BE2C (cell line): Measurements from ENCODE around the gene ATP5PB. TPM values are rescaled to one million over a fixed set of nuclear protein-coding genes. Genes with fewer than 3 reads are reported as not detected.

ENCODE experiments used
- DNase-seq: peaks from one replicate; pipeline ENCODE4 v3.0.0-alpha.2; 2020
- H3K27me3 ChIP-seq: fragments of 250-450 bp; sonication (Bioruptor Pico); 2 replicates; pipeline ENCODE4 v1.5.1; 2020; ENCODE audit warnings: mild to moderate bottlenecking
- H3K36me3 ChIP-seq: fragments of 250-450 bp; sonication (Bioruptor Pico); 2 replicates; pipeline ENCODE4 v1.5.1; 2020; ENCODE audit warnings: mild to moderate bottlenecking
- H3K4me1 ChIP-seq: fragments of 250-450 bp; sonication (Bioruptor Pico); 2 replicates; pipeline ENCODE4 v1.5.1; 2020
- H3K4me3 ChIP-seq: 2 replicates; pipeline ENCODE4 v1.5.1; 2011; ENCODE audit warnings: low read depth, low read length
- H3K9me3 ChIP-seq: fragments of 250-450 bp; sonication (Bioruptor Pico); 2 replicates; pipeline ENCODE4 v1.5.1; 2020
- CTCF ChIP-seq: IDR thresholded peaks from 2 replicates; pipeline ENCODE4 v1.5.1; 2012; ENCODE audit warnings: mild to moderate bottlenecking, low read depth, low read length
- polyA plus RNA-seq: library from polyadenylated mRNA; unstranded; fragments of >200 nt; gene quantifications from one replicate; pipeline ENCODE4 v1.2.1, GENCODE V29; 2012; ENCODE audit warnings: low read depth, missing spikeins; ENCODE audit not compliant: insufficient read length, insufficient read depth

ATP5PB gene
- polyA plus RNA-seq = 558 TPM

GRCh38 chr1:111448918-111449702 is at the start of gene ATP5PB, which contains the start of gene WDR77:
TSS of gene ATP5PB (plus strand) at chr1:111449464. CDS start at chr1:111449542, 78 bp downstream.
TSS of gene WDR77 (minus strand) at chr1:111449256. CDS start at chr1:111449169, 87 bp downstream.
- peak within 1 kb of the TSS; percentile 98 for H3K4me3 ChIP-seq
- no peaks in the 10 kb centered on the region for H3K9me3 ChIP-seq
- peak; percentile 95 for DNase-seq
- H3K27me3 ChIP-seq = no peaks in the 10 kb centered on the region
- no peak for TF ChIP-seq CTCF
- peaks cover 51% of the 10 kb centered on the region for H3K36me3 ChIP-seq
- H3K4me1 ChIP-seq = peaks cover 8% of the 10 kb centered on the region

DNA sequence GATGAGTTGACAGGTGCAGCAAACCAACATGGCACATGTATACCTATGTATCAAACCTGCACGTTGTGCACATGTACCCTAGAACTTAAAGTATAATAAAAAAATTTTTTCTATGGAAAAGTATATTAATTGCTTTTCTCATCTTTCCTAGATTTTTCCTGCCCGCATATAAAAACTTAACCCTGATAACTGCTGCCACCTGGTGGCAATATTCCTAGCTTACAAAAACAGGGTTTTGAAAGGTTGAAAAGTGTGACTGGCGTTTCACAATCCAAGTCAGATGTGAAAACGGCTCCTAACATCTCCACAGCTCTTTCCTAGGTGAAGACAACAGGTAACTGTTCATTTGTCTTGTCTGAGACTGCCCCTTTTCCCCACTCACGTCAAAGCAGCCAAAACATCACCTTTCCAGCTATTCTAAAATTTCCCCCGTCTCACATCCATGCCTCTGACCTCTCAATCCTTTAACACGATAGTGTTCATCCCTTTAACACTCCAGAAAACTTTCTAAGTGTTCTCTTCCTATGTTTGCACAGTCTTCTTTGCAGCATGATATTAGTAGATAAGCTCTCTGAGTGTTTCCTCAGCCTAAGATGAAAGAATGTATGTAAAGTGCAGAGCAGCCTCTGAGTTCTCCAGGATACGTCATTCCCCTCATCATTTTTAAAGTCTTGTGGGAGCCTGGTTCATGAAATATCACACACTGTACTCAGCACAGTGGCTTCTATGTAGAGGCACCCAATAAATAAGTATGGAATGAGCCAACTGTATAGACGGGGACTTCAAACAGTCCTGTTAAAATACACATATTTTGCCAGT is 49.3 kb upstream of the ATP5PB start:
- Histone ChIP-seq H3K9me3 (no peaks in the 10 kb centered on the region), H3K4me1 (no peaks in the 10 kb centered on the region), H3K36me3 (no peaks in the 10 kb centered on the region), H3K4me3 (no peak overlapping the region), H3K27me3 (peaks cover 46% of the 10 kb centered on the region)
- peak; percentile 71 for TF ChIP-seq CTCF
- DNase-seq = peak; percentile 56

DNA sequence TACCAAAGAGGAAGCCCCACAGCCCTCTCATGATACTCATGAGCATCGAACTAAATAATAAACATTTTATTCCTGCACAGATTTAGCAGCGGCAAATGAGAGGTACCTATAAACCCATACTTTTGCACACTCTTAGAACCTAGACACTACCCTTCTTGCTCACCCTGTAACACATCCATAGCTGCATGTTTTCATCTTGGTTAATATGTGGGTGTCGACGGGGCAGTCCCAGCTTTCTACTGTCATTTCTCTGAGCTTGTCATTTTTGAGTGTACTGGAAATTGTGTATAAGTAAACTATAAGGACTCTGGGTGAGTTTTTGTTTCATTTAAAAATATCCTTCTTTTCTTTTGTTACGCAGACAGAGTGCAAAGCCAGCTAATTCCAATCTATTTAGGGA is 47.2 kb upstream of the ATP5PB start:
- H3K4me3 ChIP-seq = no peak overlapping the region
- no peaks in the 10 kb centered on the region for H3K9me3 ChIP-seq
- no peak for DNase-seq
- peaks cover 56% of the 10 kb centered on the region for H3K27me3 ChIP-seq
- no peaks in the 10 kb centered on the region for H3K36me3 ChIP-seq
- TF ChIP-seq CTCF = no peak
- H3K4me1 ChIP-seq = no peaks in the 10 kb centered on the region

- no peaks in the 10 kb centered on the region for H3K4me1 ChIP-seq
- TF ChIP-seq CTCF = no peak
Measured at GRCh38 chr1:111404588-111404987, 44.7 kb upstream of the ATP5PB start.

DNA sequence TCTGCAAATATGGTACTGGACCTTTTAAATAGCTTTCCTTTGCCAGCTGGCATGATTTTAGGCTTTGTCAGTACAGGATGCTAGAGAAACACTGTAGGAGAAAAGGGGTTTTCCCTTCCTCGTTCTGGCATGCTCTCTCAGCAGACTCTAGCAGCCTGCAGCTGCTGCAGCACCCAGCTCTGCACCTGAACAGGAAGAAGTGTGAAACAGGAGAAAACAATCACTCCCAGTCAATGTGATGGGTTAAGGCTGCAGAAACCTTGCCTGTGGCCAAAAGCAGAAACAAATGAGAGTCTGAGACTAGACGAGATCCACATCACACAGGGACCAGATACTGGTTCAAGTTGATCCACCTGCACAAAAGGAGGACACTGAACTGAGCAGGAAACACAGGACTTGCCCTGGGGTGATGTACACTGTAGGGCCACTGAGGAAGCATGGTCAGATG is 42.9 kb upstream of the ATP5PB start:
- DNase-seq = no peak
- H3K4me1 ChIP-seq = no peaks in the 10 kb centered on the region
- H3K27me3 ChIP-seq = peaks cover 55% of the 10 kb centered on the region
- TF ChIP-seq CTCF = no peak
- no peak overlapping the region for H3K4me3 ChIP-seq
- H3K36me3 ChIP-seq = no peaks in the 10 kb centered on the region
- no peaks in the 10 kb centered on the region for H3K9me3 ChIP-seq

More at GRCh38 chr1:111404588-111404987, 44.7 kb upstream of the ATP5PB start:
- H3K27me3 ChIP-seq = peaks cover 68% of the 10 kb centered on the region
- no peaks in the 10 kb centered on the region for H3K9me3 ChIP-seq
- no peak overlapping the region for H3K4me3 ChIP-seq
- DNase-seq = no peak
- H3K36me3 ChIP-seq = no peaks in the 10 kb centered on the region
